Activated CD8-positive, alpha-beta memory T cell treated with anti-CD3 and anti-CD28 coated beads, Interleukin-2, amount 50 U/mL, for 1 hour (primary cell): ENCODE measurements around the gene PIP.
"Not testable (repeated sequence)": the region's sequence is repeated elsewhere in the genome, so short reads cannot be mapped to it uniquely, and the experiment has no call there.

Experiments
- DNase-seq: peaks from one replicate; pipeline ENCODE4 v3.0.0-alpha.2; 2020; ENCODE audit errors: extremely low read depth

Gene PIP

GRCh38 chr7:143177374-143178119 lies 45.7 kb downstream of the PIP start:
- no peak for DNase-seq

DNA sequence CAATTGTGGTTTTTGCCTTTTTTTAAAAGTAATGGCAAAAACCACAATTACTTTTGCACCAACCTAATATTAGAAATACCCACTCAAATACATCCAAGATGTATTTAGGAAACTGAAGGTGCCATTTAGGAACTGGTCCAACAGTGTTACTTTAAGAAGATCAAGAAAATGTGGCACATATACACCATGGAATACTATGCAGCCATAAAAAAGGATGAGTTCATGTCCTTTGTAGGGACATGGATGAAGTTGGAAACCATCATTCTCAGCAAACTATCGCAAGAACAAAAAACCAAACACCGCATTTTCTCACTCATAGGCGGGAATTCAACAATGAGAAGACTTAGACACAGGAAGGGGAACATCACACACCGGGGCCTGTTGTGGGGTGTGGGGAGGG lies 48.9 kb downstream of the PIP start:
- DNase-seq = not testable (repeated sequence)

- DNase-seq = no peak
These were observed 49.5 kb downstream of the PIP start for GRCh38 chr7:143181349-143181748.

DNA sequence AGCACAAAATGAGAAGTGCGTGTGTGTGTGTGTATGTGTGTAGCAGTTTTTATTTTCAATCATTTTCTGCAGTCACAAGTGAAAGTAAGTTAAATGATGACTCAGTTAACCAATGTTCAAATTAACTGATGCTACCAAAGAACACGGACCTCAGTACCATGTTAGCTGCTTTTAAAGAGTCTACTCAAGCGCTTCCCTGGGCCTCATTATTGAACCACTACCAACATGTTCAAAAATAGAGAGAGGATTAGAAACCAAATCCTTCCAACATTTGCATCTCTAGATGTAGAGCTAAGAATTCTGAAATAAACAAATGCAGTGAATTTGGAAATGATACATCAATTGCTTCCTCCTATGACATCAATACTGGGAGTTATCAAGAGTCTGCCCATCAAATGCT lies 51.1 kb downstream of the PIP start, which contains the start of gene TAS2R39:
TSS of gene TAS2R39 (plus strand) at position 396 of the 400 bp plus-strand sequence. CDS start at position 396, 0 bp downstream.
- DNase-seq = no peak

DNA sequence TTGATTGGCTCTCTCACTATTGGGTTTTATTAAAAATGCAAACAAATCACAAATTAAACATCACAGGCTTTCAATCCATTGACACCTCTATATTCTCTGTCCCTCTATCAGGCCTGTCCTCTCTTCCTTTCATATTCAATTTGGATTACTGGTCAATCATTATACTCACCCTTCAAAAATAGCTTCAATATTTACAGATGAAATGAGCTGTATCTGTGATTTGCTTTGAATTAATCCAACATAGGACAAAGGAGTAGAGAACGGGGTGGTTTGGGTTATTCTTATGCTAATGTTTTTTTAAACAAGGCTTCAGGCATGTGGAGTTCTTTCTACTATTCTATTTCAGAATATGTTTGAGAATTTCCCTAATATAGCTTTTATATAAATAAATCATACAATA lies 53.7 kb downstream of the PIP start:
- no peak for DNase-seq

GRCh38 chr7:143188994-143189393 lies 57.1 kb downstream of the PIP start:
- no peak for DNase-seq
